Pulmonary artery endothelial cell (primary cell): Measurements from ENCODE around the gene TLE1. TPM values are rescaled to one million over a fixed set of nuclear protein-coding genes. Genes with fewer than 3 reads are reported as not detected.

ENCODE experiments used
- DNase-seq: peaks from one replicate; pipeline ENCODE4 v3.0.0-alpha.2; 2011; ENCODE audit warnings: low read depth, low spot score
- total RNA-seq: library from RNA; depleted of rRNA; stranded (reverse); fragments of >200 nt; gene quantifications from 2 replicates; pipeline ENCODE4 v1.2.3, GENCODE V29; 2014

Gene TLE1
- total RNA-seq, 1 donor from 2014 or later: 54.5 TPM

DNA sequence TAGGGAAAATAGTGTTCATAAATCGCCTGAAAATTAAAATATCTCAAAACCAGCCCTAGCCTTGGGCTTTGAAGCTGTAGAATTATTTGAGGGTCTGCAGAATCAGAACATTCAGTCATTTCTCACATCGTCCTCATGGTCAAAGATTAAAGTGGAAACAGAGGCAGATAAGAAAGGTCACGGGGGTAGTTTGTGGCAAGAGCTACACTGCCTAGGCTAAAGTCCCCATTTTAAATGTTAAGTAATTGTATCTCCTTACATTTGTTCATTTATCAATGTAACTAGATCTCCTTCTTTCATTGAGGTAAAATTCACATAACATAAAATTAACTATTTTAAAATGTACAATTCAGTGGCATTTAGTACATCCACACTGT lies 139.2 kb downstream of the TLE1 start:
- no peak for DNase-seq

DNA sequence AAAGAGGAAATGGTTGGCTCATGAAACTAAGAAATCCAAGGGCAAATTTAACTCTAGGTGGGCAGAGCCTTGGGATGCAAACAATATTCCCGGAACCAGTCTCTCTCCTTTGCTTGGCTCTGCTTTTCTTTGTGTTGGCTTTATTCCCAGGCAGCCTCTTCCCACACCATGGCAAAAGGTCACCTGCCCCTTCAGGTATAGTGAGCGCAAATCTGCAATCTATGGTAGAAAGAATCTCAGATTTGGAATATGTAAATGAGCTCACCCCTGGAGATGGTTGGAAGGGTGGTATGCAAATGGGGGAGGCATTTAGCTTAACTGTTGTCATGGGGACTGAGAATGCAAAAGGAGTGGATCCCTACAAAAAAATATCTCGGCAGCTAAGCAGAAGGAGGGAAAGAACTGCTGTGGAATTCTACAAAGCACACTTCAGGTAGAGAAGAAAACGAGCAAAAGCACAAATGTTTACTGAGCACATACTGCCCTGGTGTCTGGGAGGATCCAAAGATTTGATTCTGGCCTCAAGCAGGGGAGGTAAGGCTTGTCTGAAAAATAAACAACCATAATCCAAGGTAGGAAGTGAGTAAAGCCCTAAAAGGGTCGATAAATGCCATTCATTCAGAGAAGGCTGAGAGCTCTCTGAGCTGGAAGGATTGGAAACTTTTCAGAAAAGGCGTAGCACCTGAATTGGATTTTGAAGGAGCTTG lies 139.7 kb downstream of the TLE1 start:
- no peak for DNase-seq

DNA sequence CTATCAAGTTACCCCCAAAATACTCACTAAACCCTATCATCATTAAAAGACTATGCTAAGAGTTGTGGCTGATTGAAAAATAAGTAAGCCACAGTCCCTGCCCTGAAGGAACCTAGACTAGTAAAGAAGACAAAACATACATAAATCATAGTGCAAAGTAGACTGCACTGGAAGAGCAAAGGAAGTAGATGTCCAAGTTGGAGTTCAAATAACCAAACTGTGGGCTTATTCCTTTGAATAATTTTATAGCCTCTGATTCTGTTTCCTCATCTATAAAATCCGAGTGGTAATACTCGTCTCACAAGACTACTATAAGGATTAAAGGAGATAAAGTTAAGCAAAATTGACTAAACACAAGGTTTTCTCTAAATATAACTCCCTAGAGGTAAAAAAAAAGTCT lies 140.4 kb downstream of the TLE1 start:
- no peak for DNase-seq

DNA sequence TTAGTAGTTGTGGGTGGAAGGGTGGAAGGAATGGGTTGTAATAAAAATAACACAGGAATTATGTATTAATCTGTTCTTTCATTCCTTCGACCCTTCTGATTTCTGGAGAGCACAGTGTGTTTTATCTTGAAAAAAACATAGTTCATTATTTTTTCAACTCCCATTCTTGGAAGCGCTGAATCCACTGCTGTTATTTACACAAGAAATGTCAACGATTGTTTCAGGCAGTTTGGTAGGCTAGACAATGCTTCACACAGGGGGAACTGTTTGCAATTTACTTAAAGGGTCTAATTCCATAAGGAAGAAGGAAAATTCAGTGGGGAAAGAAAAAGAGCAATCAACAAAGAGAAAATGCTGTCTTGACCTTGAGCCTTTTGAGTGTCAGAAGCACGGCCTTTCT lies 142.9 kb downstream of the TLE1 start:
- no peak for DNase-seq

DNA sequence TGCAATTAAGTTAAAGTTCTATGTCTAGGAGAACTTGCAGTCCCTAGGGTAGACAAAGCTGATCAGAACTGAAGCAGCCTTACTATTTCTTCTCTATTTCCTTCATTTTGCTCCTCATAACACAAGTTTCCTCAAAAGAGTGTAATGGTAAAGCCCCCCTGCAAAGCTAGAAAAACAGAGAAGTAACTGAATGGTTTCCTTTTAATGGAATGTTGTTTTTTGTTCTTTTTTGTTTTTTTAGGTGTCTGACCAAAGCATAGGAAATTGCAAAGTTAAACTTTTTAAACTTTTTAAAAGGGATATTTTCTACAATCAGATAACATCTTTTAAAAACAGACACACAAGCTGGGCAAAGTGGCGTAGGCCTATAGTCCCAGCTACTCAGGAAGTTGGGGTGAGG lies 145.7 kb downstream of the TLE1 start:
- no peak for DNase-seq

DNA sequence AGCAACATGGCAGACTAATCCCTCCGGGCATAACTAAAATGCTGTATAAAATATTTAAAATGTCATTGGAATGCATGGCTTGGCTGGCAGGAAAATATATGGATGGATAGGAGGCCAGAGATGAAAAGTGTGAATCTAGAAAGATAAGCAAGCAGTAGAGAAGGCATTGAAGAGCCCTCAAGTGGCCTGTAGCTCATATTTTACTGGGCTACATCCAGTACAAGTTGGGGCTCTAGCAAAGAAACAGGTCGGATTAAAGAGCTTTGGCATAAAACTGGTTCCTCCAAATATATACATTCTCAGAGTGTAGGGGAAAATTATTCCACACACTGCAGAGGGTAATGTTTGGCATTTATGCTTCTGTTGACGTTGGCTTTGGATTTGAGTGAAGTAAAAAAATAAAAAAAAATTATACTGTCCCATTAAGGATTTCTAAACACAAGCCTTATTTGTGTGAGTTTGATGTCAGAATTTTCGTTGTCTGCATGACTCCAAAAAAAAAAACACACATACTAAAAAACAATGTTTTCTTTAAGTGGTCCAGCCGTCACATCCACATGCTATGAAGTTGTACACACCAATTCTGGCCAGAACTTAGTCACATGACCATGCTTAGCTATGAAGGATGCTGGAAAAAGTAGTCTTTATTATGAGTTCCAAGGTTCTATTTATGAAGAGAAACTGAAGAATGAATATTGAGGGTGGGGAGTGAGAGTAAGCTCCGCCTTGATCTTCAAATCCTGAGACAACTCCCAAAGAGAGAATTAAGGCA lies 147.0 kb downstream of the TLE1 start:
- no peak for DNase-seq

DNA sequence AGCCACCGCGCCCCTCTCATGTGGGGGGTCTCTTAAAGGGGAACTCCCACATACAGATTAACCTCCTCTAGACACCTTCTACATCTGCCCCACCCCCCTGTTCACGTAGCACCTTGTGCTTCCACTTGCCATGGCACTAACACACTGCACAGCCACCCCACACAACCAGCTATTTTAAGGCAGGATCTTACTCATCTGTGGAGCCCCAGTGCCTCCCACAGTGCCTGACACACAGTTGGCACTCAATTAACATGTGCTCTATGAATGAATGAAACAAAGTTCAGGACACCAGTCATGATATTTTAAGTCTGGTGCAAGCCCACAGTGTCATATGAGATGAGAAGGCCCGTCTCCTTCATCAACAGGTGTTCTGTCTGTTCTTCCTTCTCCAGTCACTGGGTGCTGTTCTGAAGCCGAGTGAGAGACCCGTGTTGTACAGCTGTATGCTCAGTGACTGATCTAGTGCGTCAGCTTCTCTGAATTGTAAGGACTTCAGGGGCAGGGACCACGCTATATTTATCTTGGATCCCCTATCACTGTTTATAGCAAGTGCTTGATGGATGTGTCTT lies 149.1 kb downstream of the TLE1 start:
- DNase-seq: no peak

DNA sequence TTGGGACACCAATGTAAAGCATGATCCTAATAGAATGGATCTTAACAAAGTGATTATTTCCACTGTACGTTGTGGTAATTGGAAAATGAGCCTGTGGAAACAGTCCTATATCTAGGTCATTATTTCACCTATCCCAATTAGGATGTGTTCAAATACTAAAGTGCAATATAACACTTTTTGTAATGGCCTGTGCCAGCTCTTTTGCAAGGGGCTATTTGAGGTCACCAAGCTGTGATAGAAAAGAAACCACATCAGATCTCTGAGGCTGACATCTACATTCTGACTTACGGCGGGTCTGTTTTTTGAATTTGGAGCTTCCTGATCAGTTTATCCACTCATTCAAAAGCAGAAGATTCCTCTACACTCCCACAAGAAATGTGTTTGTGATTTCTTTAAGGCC lies 150.0 kb downstream of the TLE1 start:
- DNase-seq: no peak

DNA sequence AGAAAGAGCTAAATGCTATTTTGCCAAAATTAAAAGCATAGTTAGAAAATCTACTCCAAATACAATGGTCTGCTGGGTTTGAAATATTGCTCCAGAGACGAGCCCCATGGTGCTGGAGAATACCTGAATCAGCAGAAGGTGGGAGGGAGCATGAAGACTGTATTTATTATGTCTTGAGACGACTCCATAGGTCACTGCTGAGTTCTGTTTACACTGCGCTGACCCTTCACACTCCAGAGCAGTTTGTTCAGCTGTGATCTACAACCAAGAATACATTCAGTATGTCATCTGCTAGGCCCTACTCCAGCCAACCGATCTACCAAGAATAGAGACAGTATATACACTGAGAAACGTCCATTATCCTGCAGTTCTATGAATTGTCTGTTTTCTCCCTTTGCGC lies 150.5 kb downstream of the TLE1 start:
- DNase-seq: no peak

DNA sequence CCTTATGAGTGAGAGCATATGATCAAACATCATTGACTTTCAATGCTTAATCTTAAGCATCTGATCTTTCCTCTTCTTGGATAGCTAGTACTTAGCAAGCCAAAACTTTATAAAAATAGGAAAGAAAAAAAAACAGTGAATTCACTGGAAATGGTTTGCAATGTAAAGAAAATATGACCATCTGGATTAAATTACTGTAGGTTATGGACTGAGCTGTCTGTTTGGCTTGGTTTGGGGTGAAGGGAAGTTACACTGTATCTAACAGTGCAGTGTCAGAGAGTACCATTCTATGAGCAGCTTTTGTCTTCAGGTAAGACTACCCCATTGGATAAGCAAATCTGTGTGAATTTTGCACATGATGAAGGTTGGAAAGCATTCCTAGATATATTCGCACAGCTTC lies 151.4 kb downstream of the TLE1 start:
- DNase-seq: no peak

DNA sequence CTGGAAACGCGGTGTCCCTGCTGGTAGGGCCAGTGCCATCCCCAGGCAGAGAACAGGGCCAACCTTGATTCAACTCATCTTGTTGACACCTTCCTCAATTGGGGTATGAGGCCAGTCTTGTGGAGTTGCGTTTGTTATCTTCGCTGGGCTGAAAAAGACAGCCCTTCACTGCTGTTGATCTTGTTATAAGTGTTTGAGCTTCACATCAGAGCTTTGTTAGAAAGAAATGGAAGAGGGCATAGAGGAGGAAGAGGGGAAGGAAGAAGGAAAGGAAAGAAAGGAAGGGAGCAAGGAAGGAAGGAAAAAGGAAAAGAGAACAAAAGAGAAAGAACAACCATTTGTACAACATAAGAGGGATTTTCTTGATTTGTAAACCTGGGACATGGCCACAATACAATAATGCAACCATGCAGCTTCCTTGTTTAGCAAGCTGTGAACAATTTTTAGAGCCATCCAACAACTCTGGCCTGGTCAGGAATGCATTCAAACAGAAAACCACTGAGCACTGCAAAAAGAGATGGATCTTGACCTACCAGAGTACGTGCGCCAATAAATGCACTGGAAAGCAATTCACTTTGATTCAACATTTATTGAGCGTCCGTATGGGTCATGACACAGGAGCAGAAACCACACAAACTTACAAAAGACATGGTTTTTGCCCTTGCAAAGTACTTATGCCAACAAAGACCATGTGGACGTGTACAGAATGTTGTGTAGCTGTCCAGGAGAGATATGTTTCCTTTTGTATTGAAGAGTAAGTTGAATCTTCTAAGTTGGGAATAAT lies 152.9 kb downstream of the TLE1 start:
- DNase-seq: no peak

DNA sequence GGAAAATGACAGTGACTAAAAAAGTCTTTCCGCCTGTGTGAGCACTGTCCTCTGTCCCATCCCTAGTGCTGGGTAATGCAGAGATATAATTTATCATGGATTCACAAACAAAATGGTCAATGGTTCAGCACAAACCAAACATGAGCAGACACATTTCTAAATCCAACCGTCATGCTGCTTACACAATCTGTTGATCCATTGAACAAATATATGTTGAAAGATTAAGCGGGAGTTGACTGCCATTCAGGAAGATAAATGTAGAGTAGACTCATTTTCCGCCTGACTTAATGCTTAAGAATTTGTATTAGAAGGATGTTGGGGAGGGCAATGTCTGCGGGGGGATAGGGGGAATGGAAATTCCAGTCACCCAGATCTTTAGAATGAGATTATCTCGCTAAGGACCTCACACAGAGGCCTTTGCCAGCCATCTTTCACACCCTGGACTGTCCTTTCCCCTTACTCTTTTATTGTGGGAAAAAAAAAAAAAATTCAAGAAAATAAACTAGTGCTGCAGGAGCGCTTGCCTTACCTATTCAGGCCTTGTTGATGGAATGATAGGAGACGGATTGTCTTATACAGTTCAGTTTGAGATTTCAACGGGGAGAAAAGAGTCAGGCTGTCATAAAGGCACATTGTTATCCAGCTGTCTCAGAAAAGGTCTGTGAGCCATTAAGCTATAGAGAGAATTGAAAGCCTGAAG lies 153.7 kb downstream of the TLE1 start:
- no peak for DNase-seq

DNA sequence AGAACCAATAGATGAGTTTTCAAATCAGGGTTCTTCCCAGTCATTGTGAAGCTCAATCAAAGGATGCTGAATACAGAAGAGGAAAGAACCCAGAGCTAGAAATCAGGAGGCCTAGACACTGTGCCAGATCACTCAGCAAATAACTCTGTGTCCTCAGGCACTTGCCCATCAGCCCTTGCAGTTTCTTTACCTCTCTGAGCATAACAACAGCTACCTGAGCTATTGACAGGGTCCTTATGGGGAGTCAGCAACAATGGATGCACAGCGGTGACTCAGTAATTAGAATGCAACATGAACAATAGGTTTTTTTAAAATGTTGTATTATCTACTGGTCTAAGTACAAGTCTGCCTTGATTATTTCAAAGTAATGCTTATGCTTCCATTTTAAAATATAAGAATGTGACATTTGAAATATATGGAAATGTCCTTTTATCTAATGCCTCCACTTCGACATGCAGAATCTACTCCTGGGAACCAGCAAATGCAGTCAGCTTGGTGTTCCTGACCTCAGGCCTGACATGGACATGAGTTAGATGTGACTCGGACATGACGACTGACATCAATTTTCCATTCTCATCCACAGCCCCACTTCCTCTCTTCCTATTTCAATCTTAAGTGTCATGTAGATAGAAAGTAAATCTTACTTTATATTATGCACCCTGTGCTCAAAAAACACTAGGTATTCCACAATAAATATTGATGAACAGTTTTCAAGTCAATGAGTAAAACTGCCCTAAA lies 155.0 kb downstream of the TLE1 start:
- no peak for DNase-seq

Other genes starting within 250 kb of the TLE1 start
- gene SPATA31D4, start 238.9 kb upstream of the TLE1 start, total RNA-seq: not detected in 2 replicates